ENCODE data around the gene COX19. TPM values are rescaled to one million over a fixed set of nuclear protein-coding genes. Genes with fewer than 3 reads are reported as not detected.

Gene COX19
- total and polyA plus RNA-seq, 2 of the 13 experiments (the other 11 are each of a cell fraction or from before 2014, with no cell fraction given), result 11.5 to 21.7 TPM

GRCh38 chr7:926061-927030 is 49.0 kb downstream of the COX19 start (continued):
- TF ChIP-seq ZNF503 (CRISPR knock-in tag; IDR thresholded peaks at IDR 0.05) (peak; percentile 61; the same call in 1 of the 2 replicates), ZBTB33 (CRISPR knock-in tag; IDR thresholded peaks at IDR 0.05) (peak; percentile 22; the same call in 1 of the 2 replicates), HNRNPK (IDR thresholded peaks at IDR 0.05; ENCODE audit: low read depth, low read length, poor library complexity, severe bottlenecking) (peak; percentile 9), PREB (CRISPR knock-in tag; IDR thresholded peaks at IDR 0.05) (no peak), ZNF276 (CRISPR knock-in tag; IDR thresholded peaks at IDR 0.05; ENCODE audit: low read depth) (no peak), HMGXB3 (CRISPR knock-in tag; IDR thresholded peaks at IDR 0.05; ENCODE audit: borderline replicate concordance) (0 out of 2 replicates have a peak, but pooled peaks have one; percentile 30), ZNF788 (CRISPR knock-in tag; IDR thresholded peaks at IDR 0.05; ENCODE audit: borderline replicate concordance) (no peak; the same call in 1 of the 2 replicates), ZNF777 (CRISPR knock-in tag; IDR thresholded peaks at IDR 0.05) (0 out of 2 replicates have a peak, but pooled peaks have one; percentile 39), ATRX (CRISPR knock-in tag; IDR thresholded peaks at IDR 0.05; ENCODE audit: borderline replicate concordance) (no peak), FOSL2 (CRISPR knock-in tag; IDR thresholded peaks at IDR 0.05) (0 out of 2 replicates have a peak, but pooled peaks have one; percentile 46), FOXP4 (CRISPR knock-in tag; IDR thresholded peaks at IDR 0.05) (peak; percentile 41; the same call in 1 of the 2 replicates), NCOA2 (CRISPR knock-in tag; IDR thresholded peaks at IDR 0.05) (peak; percentile 79), MED1 (CRISPR knock-in tag; IDR thresholded peaks at IDR 0.05) (peak; percentile 80)
